DMS79 treated with DMSO at 0.1 percent for 48 hours (cell line): ENCODE measurements around the gene CPNE9.

ENCODE experiments used
- DNase-seq: peaks from one replicate; lab custom pipeline; 2025; lab: John Stamatoyannopoulos, UW

Gene CPNE9

GRCh38 chr3:9716801-9717555, 13.3 kb downstream of the CPNE9 start:
- no peak for DNase-seq

- DNase-seq: no peak
Observed at GRCh38 chr3:9717563-9717962, 13.9 kb downstream of the CPNE9 start.

GRCh38 chr3:9718118-9718517, 14.5 kb downstream of the CPNE9 start:
- no peak for DNase-seq

GRCh38 chr3:9721015-9721699, 17.5 kb downstream of the CPNE9 start:
- no peak for DNase-seq

- DNase-seq: no peak
Observed at GRCh38 chr3:9721700-9722060, 18.0 kb downstream of the CPNE9 start.

GRCh38 chr3:9725775-9726515, 22.3 kb downstream of the CPNE9 start:
- DNase-seq: no peak

GRCh38 chr3:9727041-9727595, 23.5 kb downstream of the CPNE9 start:
- DNase-seq: no peak

GRCh38 chr3:9727743-9728142, 24.1 kb downstream of the CPNE9 start:
- DNase-seq: no peak

GRCh38 chr3:9729419-9729818, 25.8 kb downstream of the CPNE9 start:
- no peak for DNase-seq

- DNase-seq: no peak
Observed at GRCh38 chr3:9730657-9731205, 27.1 kb downstream of the CPNE9 start.

GRCh38 chr3:9731206-9732079, 27.8 kb downstream of the CPNE9 start, which contains the start of gene BRPF1:
BRPF1 (plus strand) TSS chr3:9731735; CDS start chr3:9734141, 2,406 bp downstream.
- DNase-seq: peak; percentile 56

- peak; percentile 3 for DNase-seq
Observed at GRCh38 chr3:9732080-9732739, 28.6 kb downstream of the CPNE9 start.

GRCh38 chr3:9732740-9733115, 29.1 kb downstream of the CPNE9 start:
- DNase-seq: no peak

GRCh38 chr3:9736831-9737230, 33.2 kb downstream of the CPNE9 start:
- DNase-seq: no peak

GRCh38 chr3:9739181-9739580, 35.5 kb downstream of the CPNE9 start:
- no peak for DNase-seq

GRCh38 chr3:9742560-9742959, 38.9 kb downstream of the CPNE9 start:
- no peak for DNase-seq

- DNase-seq: no peak
Observed at GRCh38 chr3:9743548-9743947, 39.9 kb downstream of the CPNE9 start.

GRCh38 chr3:9744162-9744561, 40.5 kb downstream of the CPNE9 start:
- no peak for DNase-seq

GRCh38 chr3:9745521-9745920, 41.9 kb downstream of the CPNE9 start:
- no peak for DNase-seq

GRCh38 chr3:9746330-9746729, 42.7 kb downstream of the CPNE9 start:
- no peak for DNase-seq

GRCh38 chr3:9747267-9747666, 43.6 kb downstream of the CPNE9 start:
- no peak for DNase-seq
